MCF 10A (cell line): ENCODE measurements around the gene BRD7. TPM values are rescaled to one million over a fixed set of nuclear protein-coding genes. Genes with fewer than 3 reads are reported as not detected.

ENCODE experiments used
- BruUV-seq: library from RNA; stranded (reverse); fragments of 400-500 nt; replicated peaks from 2 replicates; lab custom pipeline; 2021; lab: Mats Ljungman, UMichigan
- CTCF ChIA-PET: fragments of 300-600 bp; sonication (Branson Sonifier 250); formaldehyde crosslinking; extraction: SDS; loops from one replicate; lab custom pipeline; 2021; ENCODE audit warnings: antibody characterized with exemption, inconsistent platforms; lab: Yijun Ruan, JAX
- POLR2A ChIA-PET: fragments of 300-600, 350-650 bp; sonication (Branson Sonifier 250); formaldehyde crosslinking; extraction: SDS; loops from one replicate; lab custom pipeline; 2020; ENCODE audit warnings: antibody characterized with exemption, inconsistent platforms; lab: Yijun Ruan, JAX
- DNase-seq: peaks from one replicate; pipeline ENCODE4 v3.0.0-alpha.2; 2018; ENCODE audit not compliant: unreplicated experiment
- H3K27ac Mint-ChIP-seq: one replicate; pipeline ENCODE4 v1.8.0; 2022; ENCODE audit warnings: mild to moderate bottlenecking, low read depth, mixed read lengths; ENCODE audit not compliant: unreplicated experiment
- H3K27me3 Mint-ChIP-seq: one replicate; pipeline ENCODE4 v1.8.0; 2022; ENCODE audit warnings: mixed read lengths; ENCODE audit not compliant: insufficient read depth, unreplicated experiment
- H3K36me3 Mint-ChIP-seq: one replicate; pipeline ENCODE4 v1.8.0; 2022; ENCODE audit warnings: mild to moderate bottlenecking, moderate library complexity, mixed read lengths; ENCODE audit not compliant: insufficient read depth, unreplicated experiment
- H3K4me1 Mint-ChIP-seq: one replicate; pipeline ENCODE4 v1.8.0; 2022; ENCODE audit warnings: mixed read lengths; ENCODE audit not compliant: insufficient read depth, unreplicated experiment
- H3K4me3 Mint-ChIP-seq: one replicate; pipeline ENCODE4 v1.8.0; 2022; ENCODE audit warnings: mild to moderate bottlenecking, moderate library complexity, mixed read lengths; ENCODE audit not compliant: unreplicated experiment
- H3K9me3 Mint-ChIP-seq: one replicate; pipeline ENCODE4 v1.8.0; 2022; ENCODE audit warnings: mixed read lengths; ENCODE audit not compliant: unreplicated experiment
- intact Hi-C: fragments of 100-400 bp; cut with micrococcal nuclease; formaldehyde crosslinking; loops from 2 replicates; pipeline ENCODE4 v1.14.1; 2022
- total RNA-seq: library from RNA; stranded (reverse); gene quantifications from 2 replicates; pipeline ENCODE4 v1.2.3, GENCODE V29; 2022
- TF ChIP-seq, protein P1 (sequence below): fragments of 200-600 bp; IDR thresholded peaks from one replicate; pipeline ENCODE4 v1.8.0; 2022; ENCODE audit warnings: antibody characterized with exemption, mild to moderate bottlenecking; ENCODE audit not compliant: unreplicated experiment

Gene BRD7
- total RNA-seq, 1 experiment from 2014 or later, result 75.9 TPM

DNA sequence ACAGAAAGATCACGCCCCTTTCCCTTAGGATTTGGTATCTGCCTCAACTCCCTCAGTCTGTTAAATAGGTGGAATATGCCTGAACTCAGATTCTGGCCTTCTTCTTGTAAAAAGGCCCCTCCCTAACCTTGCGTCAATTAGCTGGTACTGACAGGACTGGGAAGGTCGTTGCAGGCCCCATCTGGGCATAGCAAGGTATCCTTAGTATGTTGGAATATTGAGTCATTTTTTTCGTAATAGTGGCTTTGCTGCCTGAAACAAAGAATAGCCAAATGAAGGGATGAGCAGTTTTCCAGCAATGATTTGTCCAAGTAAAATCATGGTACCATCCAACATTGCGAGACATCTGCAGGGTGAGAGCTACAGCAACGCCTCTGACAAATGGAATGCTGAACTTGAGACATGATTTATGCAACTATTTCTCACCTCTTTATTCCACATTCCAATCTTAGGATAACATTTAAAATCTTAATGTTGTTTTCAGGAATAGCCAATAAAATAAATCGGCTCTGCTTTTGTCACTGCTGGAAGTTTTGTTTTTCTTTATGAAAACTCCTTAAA is 39.3 kb upstream of the BRD7 start:
- Mint-ChIP-seq H3K27me3 (no peaks in the 10 kb centered on the region), H3K27ac (no peak overlapping the region)
- CTCF ChIA-PET, result no interaction called here

DNA sequence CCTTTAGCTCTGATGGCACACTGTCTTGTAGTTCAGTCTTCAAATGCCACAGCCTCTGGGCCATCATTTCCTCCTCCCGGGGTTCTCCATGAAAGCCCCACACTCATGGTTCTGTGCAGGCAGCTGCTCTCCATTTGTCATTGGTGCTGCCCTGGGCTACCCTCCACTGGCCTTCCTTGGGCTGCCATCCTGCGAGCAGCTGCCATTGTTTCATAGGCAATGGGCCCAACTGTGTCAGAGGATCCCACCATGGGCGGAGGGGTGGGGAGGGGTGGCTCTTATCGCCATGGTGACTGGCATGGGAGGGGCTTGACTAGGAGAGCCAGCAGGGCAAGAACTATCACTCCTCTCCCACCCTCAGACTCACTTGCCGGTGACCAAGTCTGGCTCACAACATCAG is 38.6 kb upstream of the BRD7 start:
- Mint-ChIP-seq H3K36me3 (no peaks in the 10 kb centered on the region), H3K9me3 (peaks cover 6% of the 10 kb centered on the region), H3K4me3 (no peak overlapping the region), H3K4me1 (no peaks in the 10 kb centered on the region), H3K27ac (no peak overlapping the region), H3K27me3 (no peaks in the 10 kb centered on the region)
- BruUV-seq, result no TSS peak
- ChIA-PET CTCF (no interaction called here), POLR2A (no interaction called here)
- intact Hi-C loops, result no loop called here
- DNase-seq, result no peak
- TF ChIP-seq, protein P1, sequence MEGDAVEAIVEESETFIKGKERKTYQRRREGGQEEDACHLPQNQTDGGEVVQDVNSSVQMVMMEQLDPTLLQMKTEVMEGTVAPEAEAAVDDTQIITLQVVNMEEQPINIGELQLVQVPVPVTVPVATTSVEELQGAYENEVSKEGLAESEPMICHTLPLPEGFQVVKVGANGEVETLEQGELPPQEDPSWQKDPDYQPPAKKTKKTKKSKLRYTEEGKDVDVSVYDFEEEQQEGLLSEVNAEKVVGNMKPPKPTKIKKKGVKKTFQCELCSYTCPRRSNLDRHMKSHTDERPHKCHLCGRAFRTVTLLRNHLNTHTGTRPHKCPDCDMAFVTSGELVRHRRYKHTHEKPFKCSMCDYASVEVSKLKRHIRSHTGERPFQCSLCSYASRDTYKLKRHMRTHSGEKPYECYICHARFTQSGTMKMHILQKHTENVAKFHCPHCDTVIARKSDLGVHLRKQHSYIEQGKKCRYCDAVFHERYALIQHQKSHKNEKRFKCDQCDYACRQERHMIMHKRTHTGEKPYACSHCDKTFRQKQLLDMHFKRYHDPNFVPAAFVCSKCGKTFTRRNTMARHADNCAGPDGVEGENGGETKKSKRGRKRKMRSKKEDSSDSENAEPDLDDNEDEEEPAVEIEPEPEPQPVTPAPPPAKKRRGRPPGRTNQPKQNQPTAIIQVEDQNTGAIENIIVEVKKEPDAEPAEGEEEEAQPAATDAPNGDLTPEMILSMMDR, result no peak

More for the DNA sequence above, 39.3 kb upstream of the BRD7 start:
- DNase-seq, result no peak
- Mint-ChIP-seq H3K9me3 (peaks cover 6% of the 10 kb centered on the region), H3K36me3 (no peaks in the 10 kb centered on the region), H3K4me1 (no peaks in the 10 kb centered on the region), H3K4me3 (no peak overlapping the region)
- intact Hi-C loops, result no loop called here
- POLR2A ChIA-PET, result no interaction called here
- BruUV-seq, result no TSS peak
- TF ChIP-seq, protein P1, result no peak

DNA sequence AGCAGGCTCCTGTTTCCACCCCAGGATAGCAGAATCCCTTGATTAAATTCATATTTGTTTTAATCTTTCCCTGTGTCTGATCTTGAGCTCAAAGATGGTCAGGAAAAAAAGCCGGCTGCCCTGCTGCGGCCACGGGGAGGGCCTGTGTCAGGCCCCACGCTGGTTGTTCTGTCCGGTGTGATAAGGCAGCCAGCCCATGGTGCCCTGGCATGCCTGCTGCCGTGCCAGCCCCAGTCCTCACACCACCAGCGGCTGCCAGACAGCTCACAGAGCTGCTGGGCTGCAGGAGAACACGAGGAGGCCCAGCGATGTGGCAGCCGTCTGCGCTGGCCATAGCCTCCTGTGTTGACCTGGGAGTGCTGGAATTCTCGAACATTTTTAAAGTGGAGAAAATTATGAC is 34.7 kb upstream of the BRD7 start:
- H3K27ac Mint-ChIP-seq, result no peak overlapping the region
- no peak overlapping the region for H3K4me3 Mint-ChIP-seq
- H3K36me3 Mint-ChIP-seq, result no peaks in the 10 kb centered on the region
- TF ChIP-seq, protein P1, result no peak
- no peaks in the 10 kb centered on the region for H3K27me3 Mint-ChIP-seq
- no TSS peak for BruUV-seq
- intact Hi-C loops, result no loop called here
- no peaks in the 10 kb centered on the region for H3K9me3 Mint-ChIP-seq
- DNase-seq, result no peak
- H3K4me1 Mint-ChIP-seq, result peaks cover 8% of the 10 kb centered on the region
- CTCF ChIA-PET, result interaction anchor here (0.5 kb wide), 1 partner anchor 1665 kb away, joined by 3 read pairs; no protein-coding TSS in a partner anchor
- POLR2A ChIA-PET, result no interaction called here

DNA sequence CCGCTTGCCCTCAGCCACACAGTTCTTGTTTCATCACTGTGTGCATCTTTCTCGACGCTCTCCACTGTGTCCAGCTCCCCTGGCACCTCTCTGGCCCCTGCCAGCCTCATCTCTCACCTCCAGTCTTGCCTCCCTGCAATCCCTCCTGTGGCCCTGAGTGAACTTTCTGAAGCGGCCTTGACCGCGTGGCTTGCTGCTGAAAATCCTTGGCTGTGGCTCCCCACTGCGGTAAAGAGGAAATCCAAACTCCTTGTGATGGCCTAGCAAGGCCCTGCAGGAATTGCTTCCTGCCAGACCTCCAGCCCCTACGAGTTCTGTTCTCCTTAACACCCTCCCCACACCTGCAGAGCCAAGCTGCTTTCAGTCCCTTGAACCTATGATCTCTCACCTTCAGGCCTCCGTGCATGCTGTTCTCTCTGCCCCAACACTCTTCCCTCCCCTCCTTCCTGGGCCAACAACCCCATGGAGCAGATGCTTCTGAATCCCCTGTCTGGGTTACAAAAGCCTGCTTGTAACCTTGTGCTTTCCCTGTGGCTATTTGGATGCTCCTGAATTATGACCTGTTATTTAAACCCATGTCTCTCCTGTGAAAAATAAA is 33.6 kb upstream of the BRD7 start:
- POLR2A ChIA-PET, result no interaction called here
- no TSS peak for BruUV-seq
- H3K27me3 Mint-ChIP-seq, result no peaks in the 10 kb centered on the region
- TF ChIP-seq, protein P1, result no peak
- no peak overlapping the region for H3K4me3 Mint-ChIP-seq
- H3K9me3 Mint-ChIP-seq, result no peaks in the 10 kb centered on the region
- peaks cover 8% of the 10 kb centered on the region for H3K4me1 Mint-ChIP-seq
- no peak overlapping the region for H3K27ac Mint-ChIP-seq
- CTCF ChIA-PET, result interaction anchor here (0.6 kb wide), 1 partner anchor 189 kb away, joined by 3 read pairs; no protein-coding TSS in a partner anchor
- no peaks in the 10 kb centered on the region for H3K36me3 Mint-ChIP-seq
- intact Hi-C loops, result no loop called here
- no peak for DNase-seq
